HG03139 (cell line): ENCODE data around the gene CRAMP1.
A peak's percentile ranks its signal among the peaks of the same experiment; 100 is the strongest.

Experiments
- ATAC-seq: cut with Tn5 transposase; IDR thresholded peaks from one replicate; pipeline ENCODE4 v1.9.1; 2021; ENCODE audit not compliant: unreplicated experiment

CRAMP1 gene

GRCh38 chr16:1655909-1656807, 44.0 kb downstream of the CRAMP1 start:
- ATAC-seq, result no peak

GRCh38 chr16:1656808-1657617, 44.9 kb downstream of the CRAMP1 start:
- ATAC-seq, result no peak

DNA sequence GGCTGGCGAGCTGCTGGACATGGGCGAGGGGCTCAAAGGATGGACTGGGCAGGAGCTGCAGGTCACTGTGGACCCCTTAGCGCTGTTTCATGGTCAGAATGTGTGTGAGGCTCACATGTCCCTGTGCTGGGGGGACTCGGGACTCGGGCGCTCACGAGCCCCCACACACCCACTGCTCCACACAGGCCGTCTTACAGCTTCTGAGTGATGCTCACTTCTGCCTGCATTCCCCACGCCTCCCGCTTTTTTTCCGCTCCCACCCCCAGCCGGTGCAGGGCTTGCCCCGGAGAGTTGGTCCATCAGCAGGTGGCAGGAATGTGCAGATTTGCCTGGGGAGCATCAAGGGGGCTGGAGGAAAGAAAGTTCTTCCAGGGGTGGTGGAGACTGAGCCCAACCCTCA, 45.7 kb downstream of the CRAMP1 start:
- no peak for ATAC-seq

DNA sequence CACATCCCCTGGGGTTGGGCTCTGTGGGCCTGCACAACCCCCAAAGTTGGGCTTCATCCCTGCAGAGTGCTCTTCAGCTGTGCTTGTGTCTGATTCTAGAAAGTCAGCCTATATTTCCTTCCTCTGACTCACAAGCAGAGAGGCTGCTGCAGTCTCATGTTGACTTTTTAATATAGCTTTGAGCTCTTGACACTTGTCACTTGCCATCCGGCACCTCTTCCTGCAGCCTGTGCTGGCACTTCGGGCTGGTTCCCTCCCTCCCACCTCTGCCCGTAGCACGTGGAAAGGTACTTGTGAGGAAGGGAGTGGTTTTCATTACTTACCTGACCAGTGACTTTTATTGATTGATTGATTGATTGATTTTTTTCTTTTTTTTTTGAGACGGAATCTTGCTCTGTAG, 46.9 kb downstream of the CRAMP1 start:
- no peak for ATAC-seq

- ATAC-seq, result no peak
These were observed 49.7 kb downstream of the CRAMP1 start for GRCh38 chr16:1661826-1662225.

DNA sequence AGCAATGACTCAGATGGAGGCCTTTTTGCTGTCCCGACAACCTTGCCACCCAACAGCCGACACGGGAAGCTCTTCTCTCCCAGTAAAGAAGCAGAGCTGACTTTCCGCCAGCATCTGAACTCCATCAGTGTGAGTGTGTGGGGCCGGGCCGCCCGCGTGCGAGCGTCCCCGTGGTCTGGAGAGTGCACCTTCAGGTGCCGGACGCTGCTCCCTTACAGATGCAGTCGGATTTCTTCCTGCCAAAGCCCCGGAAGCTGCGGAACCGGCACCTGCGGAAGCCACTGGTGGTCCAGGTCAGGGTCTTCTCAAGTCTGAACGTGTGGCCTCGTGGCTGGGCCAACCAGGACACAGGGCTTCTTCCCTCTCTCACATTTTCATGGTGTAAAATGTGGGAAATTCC, 50.4 kb downstream of the CRAMP1 start:
- no peak for ATAC-seq

GRCh38 chr16:1665829-1666228, 53.7 kb downstream of the CRAMP1 start:
- ATAC-seq, result no peak

DNA sequence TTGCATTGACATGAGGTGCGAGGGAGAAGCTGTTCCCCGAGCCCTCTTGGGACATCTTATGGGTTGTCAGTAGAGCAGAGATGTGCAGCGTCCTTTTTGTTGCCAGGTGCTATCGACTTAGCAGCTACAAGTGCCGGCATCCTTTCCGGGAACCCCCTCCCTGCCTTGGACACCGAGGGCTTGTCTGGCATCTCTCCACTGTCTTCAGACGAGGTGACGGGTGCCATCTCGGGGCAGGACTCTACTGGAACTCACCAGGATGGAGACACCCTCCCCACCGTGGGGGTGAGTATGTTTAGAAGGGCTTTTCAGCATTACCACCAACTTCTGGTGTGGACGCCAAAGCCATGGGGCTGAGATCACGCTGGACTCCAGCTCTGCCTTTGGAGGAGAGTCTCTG, 54.2 kb downstream of the CRAMP1 start:
- no peak for ATAC-seq

- no peak for ATAC-seq
These were observed 55.1 kb downstream of the CRAMP1 start for GRCh38 chr16:1667271-1667670.

DNA sequence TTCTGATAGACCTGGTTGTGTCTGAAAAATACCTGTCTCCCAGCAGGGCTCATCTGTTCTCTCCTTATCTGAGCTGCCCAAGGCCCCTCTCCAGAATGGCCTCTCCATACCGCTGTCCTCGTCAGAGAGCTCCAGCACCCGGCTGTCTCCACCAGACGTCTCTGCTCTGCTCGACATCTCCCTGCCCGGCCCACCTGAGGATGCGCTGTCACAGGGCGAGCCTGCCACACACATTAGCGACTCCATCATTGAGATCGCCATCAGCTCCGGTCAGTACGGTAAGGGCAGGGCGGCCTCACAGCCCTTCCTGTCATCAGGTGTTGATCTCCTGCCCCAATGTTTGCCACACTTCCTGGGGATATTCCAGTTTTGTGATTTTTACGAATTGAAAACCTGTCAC, 55.8 kb downstream of the CRAMP1 start:
- ATAC-seq, result no peak

GRCh38 chr16:1668612-1669319, 56.6 kb downstream of the CRAMP1 start:
- no peak for ATAC-seq

GRCh38 chr16:1669698-1670097, 57.5 kb downstream of the CRAMP1 start:
- no peak for ATAC-seq

DNA sequence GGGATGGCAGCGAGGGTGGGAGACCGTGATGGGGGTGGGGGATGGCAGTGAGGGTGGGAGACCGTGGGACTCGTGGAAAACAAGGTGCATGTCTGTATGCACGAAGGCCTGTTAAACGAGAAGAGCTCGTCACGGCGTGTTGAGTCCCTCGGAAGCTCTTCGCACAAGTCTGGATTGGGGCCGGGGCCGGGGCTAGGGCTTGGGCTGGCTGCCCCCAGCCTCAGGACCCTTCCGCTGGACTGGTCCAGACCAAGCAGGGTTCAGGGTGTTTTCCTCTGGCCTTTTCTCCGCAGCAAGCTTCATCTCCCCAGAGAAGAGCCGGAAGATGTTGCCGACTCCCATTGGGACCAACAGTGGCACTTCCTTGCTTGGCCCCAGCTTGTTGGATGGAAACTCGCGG, 58.2 kb downstream of the CRAMP1 start:
- ATAC-seq, result no peak

DNA sequence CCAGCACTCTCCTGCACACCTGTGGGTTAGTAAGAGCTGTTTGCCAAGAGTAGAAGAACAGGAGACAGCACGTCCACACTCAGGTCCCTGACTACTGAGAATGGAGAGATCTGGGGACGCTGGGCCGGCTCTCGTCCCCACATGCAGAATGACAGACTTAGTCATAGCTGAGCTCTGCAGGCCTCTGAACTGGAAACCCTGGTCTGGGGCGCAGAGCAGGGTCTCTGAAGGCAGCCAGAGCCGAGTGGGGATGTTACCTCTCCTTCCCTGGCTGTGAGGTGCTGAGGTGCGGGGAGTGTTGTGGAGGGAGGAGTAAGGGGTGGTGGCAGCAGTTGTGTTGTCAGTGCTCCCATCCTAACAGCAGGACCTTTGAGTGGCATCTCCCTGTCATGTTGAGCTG, 58.7 kb downstream of the CRAMP1 start:
- ATAC-seq, result no peak

DNA sequence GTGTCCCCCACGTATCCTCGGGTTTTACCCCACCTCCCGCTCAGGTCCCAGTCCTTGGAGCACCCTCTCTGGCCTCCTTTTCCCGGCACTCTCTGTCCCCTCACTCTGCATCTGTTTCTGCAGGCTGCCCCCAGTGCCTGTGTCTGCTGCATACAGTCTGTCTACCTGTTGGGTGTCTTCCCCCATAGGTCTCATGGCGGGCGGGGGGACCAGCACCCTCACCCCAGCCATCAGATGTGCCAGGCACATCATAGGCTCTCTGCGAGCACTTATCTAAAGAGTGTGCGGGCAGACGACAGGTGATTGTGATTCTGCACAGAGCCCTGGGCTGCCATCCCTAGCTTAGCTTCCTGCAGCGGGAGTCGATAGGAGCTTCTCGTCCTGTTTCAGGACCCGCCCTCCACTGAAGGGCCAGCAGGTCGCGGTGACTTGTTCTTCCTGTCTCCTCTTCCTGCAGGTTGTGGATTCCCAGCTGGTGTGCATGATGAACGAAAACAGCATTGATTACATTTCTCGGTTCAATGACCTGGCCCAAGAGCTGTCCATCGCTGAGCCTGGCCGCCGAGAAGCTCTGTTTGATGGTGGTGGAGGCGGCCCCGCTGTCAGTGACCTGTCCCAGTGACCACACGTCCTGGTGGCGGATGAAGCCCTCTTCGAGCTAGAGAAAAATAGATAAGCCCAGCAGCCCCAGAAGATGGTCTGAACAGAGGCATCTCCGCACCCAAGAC, 61.4 kb downstream of the CRAMP1 start:
- no peak for ATAC-seq

GRCh38 chr16:1674306-1674705, 62.1 kb downstream of the CRAMP1 start:
- no peak for ATAC-seq

DNA sequence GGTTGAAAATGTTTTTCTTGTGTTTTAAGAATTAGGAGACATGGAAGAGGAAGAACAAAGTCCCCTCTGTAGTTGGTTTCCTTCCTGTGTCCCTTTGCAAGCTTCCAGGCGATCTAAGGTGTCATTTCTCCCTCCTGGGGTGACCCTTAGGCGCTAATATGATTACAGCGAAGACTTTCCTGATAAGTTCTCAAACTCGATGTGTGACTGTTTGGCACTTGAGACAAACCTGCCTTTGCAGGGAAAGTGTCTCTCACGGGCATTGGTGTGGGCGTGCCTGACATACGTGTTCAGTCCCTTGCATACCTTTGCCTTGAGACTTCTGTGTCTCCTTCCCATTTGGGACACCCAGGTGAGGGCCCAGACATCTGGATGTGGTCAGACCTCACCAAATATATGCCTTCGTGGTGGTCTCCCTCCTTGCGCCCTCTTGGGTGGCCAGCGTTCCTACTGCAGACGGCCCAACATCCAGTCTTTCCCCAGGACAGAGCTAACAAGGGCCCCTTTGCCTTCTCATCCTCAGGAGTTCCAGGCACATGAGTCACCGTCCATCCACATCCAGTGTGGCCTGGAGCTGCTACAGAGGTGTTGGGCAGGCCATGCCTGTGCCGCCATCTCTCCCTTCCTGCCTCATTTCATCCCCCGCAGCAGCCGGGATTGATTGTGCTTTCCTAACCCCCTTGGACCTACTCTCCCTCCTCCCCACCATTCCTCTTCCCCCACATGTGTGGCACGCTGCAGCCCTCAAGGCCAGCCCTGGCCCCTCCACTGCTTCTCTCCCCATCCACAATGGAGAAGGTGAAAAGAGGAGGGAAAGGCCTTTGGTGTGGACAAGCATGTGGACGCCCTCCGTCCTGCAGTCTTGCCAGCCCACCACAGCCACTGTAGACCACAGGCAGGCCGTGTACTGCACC, 62.8 kb downstream of the CRAMP1 start:
- no peak for ATAC-seq

DNA sequence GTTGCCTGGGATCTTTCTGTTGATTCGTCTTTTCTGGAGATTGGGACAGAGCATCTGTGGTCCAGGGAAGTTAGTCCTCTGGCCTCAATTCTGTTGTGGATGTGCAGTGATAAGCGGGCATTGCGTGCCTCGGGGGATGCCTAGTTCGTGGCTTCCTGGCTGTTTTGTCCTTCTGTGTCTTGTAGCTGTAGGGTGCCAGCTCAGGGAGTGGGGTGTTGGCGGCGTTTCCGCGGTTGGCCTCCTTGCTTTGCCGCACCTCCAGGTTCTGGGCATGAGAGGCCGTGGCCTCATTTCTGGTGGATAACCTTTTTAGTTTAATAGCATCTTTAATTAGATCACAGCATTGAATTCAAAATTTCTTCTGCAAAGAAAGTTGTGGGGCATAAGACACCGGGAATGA, 64.5 kb downstream of the CRAMP1 start:
- no peak for ATAC-seq

GRCh38 chr16:1677339-1677738, 65.2 kb downstream of the CRAMP1 start:
- no peak for ATAC-seq

GRCh38 chr16:1677942-1678499, 65.9 kb downstream of the CRAMP1 start, which contains the start of gene JPT2:
JPT2 (plus strand) TSS chr16:1678279; CDS start chr16:1678313, 34 bp downstream.
- peak; percentile 91 for ATAC-seq
